ENCODE measurements around the gene CNTN5. TPM values are rescaled to one million over a fixed set of nuclear protein-coding genes. Genes with fewer than 3 reads are reported as not detected.
"Not testable (repeated sequence)": the region's sequence is repeated elsewhere in the genome, so short reads cannot be mapped to it uniquely, and the experiment has no call there.

CNTN5 gene
- total RNA-seq, 2 experiments from 2014 or later = not detected

DNA sequence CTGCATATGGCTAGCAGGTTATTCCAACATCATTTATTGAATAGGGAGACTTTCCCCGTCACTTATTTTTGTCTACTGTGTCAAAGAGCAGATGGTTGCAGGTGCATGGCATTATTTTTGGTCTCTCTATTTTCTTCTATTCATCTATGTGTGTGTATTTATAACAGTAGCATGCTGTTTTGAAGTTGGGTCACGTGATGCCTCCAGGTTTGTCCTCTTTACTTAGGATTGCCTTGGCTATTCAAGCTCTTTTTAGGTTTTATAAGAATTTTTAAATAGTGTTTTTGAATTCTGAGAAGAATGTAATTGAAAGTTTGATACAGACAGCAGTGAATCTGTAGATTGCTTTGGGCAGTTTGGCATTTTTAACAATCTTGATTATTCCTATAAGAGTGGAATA, 770.6 kb downstream of the CNTN5 start:
- H3K27ac Mint-ChIP-seq = no peak overlapping the region

DNA sequence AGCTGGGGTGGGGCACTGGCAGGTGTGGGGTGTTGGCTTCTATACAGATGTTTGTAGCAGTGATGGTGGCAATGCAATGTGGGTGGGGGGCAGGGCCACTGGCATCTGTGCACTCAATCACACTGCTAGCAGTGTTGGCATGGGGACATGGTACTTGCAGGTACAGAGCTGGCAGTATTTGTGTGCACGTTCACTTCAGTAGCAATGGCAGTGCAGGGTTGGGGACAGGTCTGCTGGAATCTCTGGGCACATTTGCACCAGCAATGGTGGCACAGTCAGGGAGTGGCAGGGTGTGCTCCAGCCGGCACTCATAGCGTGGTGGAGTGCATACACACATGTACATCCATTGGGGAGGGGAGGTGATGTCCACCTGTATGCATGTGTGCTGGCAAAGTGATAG, 775.2 kb downstream of the CNTN5 start:
- H3K9me3 Mint-ChIP-seq = peaks cover 19% of the 10 kb centered on the region
- POLR2A ChIA-PET = no interaction called here
- H3K4me3 Mint-ChIP-seq = no peak overlapping the region
- H3K27me3 Mint-ChIP-seq = no peaks in the 10 kb centered on the region
- H3K36me3 Mint-ChIP-seq = no peaks in the 10 kb centered on the region
- DNase-seq (no peak), ATAC-seq (ENCODE audit: low read depth) (no peak)
- no peaks in the 10 kb centered on the region for H3K4me1 Mint-ChIP-seq
- H3K27ac Mint-ChIP-seq = no peak overlapping the region

More for the DNA sequence above, 770.6 kb downstream of the CNTN5 start:
- Mint-ChIP-seq H3K9me3 (peaks cover 22% of the 10 kb centered on the region), H3K4me3 (no peak overlapping the region), H3K4me1 (no peaks in the 10 kb centered on the region), H3K36me3 (no peaks in the 10 kb centered on the region), H3K27me3 (no peaks in the 10 kb centered on the region)
- POLR2A ChIA-PET = no interaction called here
- no peak for DNase-seq
- ATAC-seq (ENCODE audit: low read depth) = no peak

DNA sequence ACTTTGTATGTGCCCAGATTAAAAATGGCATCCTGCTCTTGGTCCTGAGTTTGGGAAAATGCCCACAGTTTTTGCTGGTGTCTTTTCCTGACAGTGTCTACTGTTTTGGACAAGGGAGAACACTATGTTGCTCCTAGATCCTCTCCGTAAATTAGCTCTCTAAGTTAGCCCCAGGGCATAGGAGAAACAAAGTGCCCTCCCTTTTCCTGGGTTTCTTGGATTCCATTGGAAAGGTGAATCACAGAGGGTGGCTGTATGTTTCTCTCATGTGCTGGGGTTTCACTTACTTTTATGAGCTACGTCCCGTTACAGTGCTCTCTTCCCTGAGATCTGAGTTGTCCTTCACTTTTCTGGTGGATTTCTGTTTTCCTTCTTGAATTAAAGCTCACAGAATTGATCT, 782.8 kb downstream of the CNTN5 start:
- Mint-ChIP-seq H3K27me3 (no peaks in the 10 kb centered on the region), H3K4me1 (no peaks in the 10 kb centered on the region), H3K9me3 (peaks cover 5% of the 10 kb centered on the region), H3K27ac (no peak overlapping the region), H3K36me3 (no peaks in the 10 kb centered on the region), H3K4me3 (no peak overlapping the region)
- ATAC-seq (ENCODE audit: low read depth) = no peak
- no peak for DNase-seq
- POLR2A ChIA-PET = no interaction called here

DNA sequence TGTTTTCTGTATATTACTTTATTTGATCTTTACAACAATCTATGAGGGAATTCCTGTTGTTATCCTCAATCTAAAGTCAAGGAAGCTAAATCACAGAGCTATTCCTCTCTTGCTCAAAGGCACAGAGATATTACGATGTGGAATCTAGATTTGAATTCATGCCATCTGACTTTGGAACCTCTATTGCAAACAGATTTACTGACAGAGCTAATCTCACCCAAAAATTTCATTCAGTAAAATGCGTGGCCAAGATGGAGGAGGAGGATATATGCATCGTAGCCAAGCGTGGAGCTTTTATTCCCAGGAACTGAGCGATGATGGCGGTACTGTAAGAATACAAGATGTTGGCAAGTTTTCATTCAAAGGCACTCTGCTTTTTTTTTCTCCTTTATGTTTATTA, 791.8 kb downstream of the CNTN5 start:
- POLR2A ChIA-PET = no interaction called here
- Mint-ChIP-seq H3K4me3 (no peak overlapping the region), H3K9me3 (no peaks in the 10 kb centered on the region)

DNA sequence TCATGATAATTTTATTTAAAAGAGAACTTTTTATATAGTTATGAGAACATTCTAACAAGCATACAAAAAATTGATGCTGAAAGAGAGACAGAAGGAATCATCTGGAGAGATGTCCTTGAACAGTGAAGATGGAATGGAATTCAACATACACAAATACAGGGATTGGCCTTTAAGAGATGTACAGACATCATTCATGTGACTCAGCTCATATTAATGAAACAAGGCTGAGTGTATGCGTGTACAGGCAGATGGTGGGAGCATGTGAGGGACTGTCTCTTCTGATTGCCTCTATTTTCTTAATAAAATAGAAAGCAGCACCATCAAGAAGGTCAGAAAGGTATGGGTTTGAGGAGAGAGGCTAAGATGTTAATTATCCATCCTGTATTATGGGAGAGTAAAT, 793.3 kb downstream of the CNTN5 start:
- Mint-ChIP-seq H3K27ac (no peak overlapping the region), H3K4me3 (no peak overlapping the region), H3K27me3 (no peaks in the 10 kb centered on the region), H3K9me3 (no peaks in the 10 kb centered on the region), H3K36me3 (no peaks in the 10 kb centered on the region), H3K4me1 (no peaks in the 10 kb centered on the region)
- POLR2A ChIA-PET = no interaction called here
- no peak for ATAC-seq (ENCODE audit: low read depth)
- no peak for DNase-seq

More for the DNA sequence above, 791.8 kb downstream of the CNTN5 start:
- Mint-ChIP-seq H3K27me3 (no peaks in the 10 kb centered on the region), H3K36me3 (no peaks in the 10 kb centered on the region), H3K4me1 (no peaks in the 10 kb centered on the region), H3K27ac (no peak overlapping the region)
- ATAC-seq (ENCODE audit: low read depth) (no peak), DNase-seq (no peak)

DNA sequence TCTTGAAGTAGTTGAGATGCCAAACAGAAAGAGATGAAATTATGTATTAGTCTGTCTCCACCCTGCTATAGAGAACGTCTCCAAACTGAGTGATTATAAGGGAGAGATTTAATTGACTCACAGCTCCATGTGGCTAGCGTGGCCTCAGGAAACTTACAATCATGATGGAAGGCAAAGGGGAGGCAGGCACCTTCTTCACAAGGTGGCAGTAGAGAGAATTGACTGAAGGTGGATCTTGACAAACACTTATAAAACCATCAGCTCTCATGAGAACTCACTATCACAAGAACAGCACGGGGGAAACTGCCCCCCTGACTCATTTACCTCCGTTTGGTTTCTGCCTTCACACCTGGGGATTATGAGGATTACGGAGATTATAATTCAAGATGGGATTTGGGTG, 794.0 kb downstream of the CNTN5 start:
- no peak overlapping the region for H3K27ac Mint-ChIP-seq
- no peaks in the 10 kb centered on the region for H3K36me3 Mint-ChIP-seq
- no peaks in the 10 kb centered on the region for H3K4me1 Mint-ChIP-seq
- no peak for DNase-seq
- no peaks in the 10 kb centered on the region for H3K27me3 Mint-ChIP-seq
- no peak for ATAC-seq (ENCODE audit: low read depth)
- H3K4me3 Mint-ChIP-seq = no peak overlapping the region
- POLR2A ChIA-PET = no interaction called here
- no peaks in the 10 kb centered on the region for H3K9me3 Mint-ChIP-seq

DNA sequence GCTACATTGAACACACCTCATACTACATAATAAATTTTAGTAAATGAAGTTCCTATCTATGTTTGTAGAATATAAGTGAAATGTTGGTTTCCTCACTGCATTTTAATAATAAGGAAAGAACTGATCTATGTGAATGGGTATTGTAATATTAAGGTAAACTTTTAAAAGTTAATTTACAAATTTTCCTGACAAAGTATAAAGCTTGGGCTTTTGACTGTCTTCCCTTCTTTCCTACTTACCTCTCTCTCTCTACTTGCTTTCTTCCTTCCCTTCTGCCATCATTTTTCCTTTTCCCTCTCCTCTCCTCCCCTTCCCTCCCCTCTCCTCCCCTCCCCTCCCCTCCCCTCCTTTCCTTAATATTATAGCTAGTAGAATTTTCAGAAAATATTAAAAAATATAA, 798.2 kb downstream of the CNTN5 start:
- ATAC-seq (ENCODE audit: low read depth) = no peak

DNA sequence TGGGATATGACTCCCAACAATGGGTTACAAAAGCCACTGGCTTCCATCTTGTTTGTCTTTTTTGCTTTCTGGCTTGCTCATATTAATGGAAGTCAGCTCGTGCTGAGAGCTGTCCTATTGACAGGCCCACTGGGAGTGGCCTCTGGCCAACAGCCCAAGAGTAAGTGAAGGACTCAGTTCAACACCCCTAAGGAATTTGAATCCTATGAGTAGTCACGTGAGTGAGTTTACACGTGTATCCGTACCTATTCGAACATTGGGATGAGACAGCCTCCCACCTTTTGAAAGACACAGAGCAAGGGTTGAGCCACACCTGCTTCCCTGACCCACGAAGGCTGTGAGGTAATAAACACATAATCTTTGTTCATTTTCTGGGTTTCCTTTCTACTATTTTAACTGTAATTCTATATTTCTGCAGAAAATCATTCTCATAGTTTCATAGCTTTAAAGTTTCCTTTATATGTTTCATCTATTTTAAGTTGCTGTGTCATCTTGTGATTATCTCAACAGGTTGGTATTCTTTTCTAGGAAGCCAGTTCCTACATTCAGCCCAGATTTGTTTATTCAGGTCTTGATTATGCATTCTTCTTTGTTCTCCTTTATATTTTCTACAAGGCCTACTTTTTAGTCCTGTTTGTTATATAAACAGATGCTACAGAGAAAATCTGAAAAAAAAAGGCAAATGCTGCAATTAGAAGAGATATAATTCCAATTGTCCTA, 802.3 kb downstream of the CNTN5 start:
- Mint-ChIP-seq H3K4me1 (no peaks in the 10 kb centered on the region), H3K27me3 (no peaks in the 10 kb centered on the region), H3K36me3 (no peaks in the 10 kb centered on the region), H3K4me3 (no peak overlapping the region), H3K27ac (no peak overlapping the region), H3K9me3 (no peaks in the 10 kb centered on the region)
- POLR2A ChIA-PET = no interaction called here
- no peak for DNase-seq
- no peak for ATAC-seq (ENCODE audit: low read depth)

More for the DNA sequence above, 798.2 kb downstream of the CNTN5 start:
- H3K4me1 Mint-ChIP-seq = no peaks in the 10 kb centered on the region
- H3K9me3 Mint-ChIP-seq = no peaks in the 10 kb centered on the region
- POLR2A ChIA-PET = no interaction called here
- no peaks in the 10 kb centered on the region for H3K27me3 Mint-ChIP-seq
- H3K36me3 Mint-ChIP-seq = no peaks in the 10 kb centered on the region
- no peak overlapping the region for H3K27ac Mint-ChIP-seq
- no peak overlapping the region for H3K4me3 Mint-ChIP-seq
- no peak for DNase-seq

DNA sequence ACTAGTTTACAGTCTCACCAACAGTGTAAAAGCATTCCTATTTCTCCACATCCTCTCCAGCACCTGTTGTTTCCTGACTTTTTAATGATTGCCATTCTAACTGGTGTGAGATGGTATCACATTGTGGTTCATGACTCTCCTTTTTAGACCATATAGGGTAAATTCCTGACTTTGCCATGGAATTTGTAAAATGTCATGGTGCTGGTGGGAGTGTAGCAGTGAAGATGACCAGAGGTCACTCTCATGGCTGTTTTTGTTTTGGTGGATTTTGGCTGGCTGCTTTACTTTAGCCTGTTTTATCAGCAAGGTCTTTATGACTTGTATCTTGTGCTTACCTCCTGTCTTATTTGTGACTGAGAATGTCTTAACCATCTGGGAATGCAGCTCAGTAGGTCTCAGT, 816.0 kb downstream of the CNTN5 start:
- H3K9me3 Mint-ChIP-seq; ATAC-seq (ENCODE audit: low read depth); H3K4me3 Mint-ChIP-seq; H3K4me1 Mint-ChIP-seq; DNase-seq; POLR2A ChIA-PET; H3K36me3 Mint-ChIP-seq; H3K27ac Mint-ChIP-seq; H3K27me3 Mint-ChIP-seq: not testable (repeated sequence)

DNA sequence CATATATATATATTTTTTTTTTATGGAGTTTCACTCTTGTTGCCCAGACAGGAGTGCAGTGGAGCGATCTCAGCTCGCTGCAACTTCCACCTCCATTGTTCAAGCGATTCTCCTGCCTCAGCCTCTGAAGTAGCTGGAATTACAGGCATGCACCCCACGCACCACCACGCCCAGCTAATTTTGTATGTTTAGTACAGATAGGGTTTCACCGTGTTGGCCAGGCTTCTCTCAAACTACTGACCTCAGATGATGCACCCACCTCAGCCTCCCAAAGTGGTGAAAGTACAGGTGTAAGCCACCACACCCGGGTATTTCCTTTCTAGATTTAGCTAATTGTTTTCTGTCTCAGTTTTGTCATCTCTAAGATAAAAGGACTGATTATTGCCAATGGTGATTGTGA, 821.1 kb downstream of the CNTN5 start:
- no peak overlapping the region for H3K4me3 Mint-ChIP-seq
- H3K36me3 Mint-ChIP-seq = no peaks in the 10 kb centered on the region
- DNase-seq (no peak), ATAC-seq (ENCODE audit: low read depth) (no peak)
- POLR2A ChIA-PET = no interaction called here
- no peaks in the 10 kb centered on the region for H3K4me1 Mint-ChIP-seq
- no peak overlapping the region for H3K27ac Mint-ChIP-seq
- no peaks in the 10 kb centered on the region for H3K27me3 Mint-ChIP-seq
- H3K9me3 Mint-ChIP-seq = no peaks in the 10 kb centered on the region

DNA sequence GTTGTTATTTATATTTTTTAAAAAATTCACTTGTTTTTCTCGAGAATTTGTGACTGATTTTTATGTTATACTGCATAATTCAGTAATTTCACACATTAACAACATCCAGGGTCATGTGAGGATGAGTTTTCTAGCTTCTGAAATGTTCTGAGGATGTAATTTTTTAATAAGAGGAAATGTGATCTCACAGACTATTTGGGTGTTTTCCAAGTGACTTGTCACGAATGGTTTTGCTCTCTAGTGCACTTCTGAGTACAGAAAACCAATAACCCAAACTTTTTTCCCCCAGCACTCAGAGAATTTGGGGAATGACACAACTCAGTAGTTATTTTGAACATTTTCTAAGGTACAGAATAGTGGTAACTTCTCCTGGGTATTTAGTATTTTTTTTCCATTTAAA, 845.2 kb downstream of the CNTN5 start:
- no peaks in the 10 kb centered on the region for H3K27me3 Mint-ChIP-seq
- H3K4me1 Mint-ChIP-seq = no peaks in the 10 kb centered on the region
- H3K27ac Mint-ChIP-seq = no peak overlapping the region
- POLR2A ChIA-PET = no interaction called here
- DNase-seq (no peak), ATAC-seq (ENCODE audit: low read depth) (no peak)
- H3K4me3 Mint-ChIP-seq = no peak overlapping the region
- H3K36me3 Mint-ChIP-seq = no peaks in the 10 kb centered on the region
- peaks cover 8% of the 10 kb centered on the region for H3K9me3 Mint-ChIP-seq

DNA sequence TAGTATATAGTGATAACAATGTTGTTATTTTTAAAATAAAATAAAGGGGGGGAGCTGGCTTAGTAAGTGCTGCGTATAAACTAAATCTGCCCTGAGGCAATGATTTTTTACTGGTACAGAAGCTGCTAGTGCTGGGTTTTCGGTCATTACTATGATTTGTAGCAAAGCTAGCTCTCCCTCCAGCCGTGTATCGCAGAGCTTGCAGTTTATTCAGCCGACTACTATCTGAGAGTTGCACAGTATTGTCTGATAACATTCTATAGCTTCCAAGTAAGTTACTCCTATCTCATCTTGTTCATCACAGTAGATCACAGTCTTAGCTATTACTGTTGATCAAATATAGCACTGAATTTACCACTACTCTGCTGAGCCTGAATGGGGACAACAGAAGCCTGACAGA, 860.9 kb downstream of the CNTN5 start:
- Mint-ChIP-seq H3K27ac (no peak overlapping the region), H3K4me3 (no peak overlapping the region), H3K9me3 (peaks cover 2% of the 10 kb centered on the region), H3K36me3 (no peaks in the 10 kb centered on the region), H3K27me3 (no peaks in the 10 kb centered on the region), H3K4me1 (no peaks in the 10 kb centered on the region)
- POLR2A ChIA-PET = no interaction called here
- ATAC-seq (ENCODE audit: low read depth) = no peak
- no peak for DNase-seq

DNA sequence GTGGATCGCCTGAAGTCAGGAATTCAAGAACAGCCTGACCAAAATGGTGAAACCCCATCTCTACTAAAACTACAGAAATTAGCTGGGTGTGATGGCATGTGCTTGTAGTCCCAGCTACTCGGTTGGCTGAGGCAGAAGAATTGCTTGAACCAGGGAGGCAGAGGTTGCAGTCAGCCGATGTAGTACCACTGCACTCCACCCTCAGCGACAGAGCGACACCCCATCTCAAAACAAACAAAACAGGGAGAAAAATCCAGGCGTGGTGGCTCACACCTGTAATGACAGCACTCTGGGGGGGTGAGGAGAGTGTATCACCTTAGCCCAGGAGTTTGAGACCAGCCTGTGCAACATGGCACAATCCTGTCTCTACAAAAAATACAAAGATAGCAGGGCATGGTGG, 864.0 kb downstream of the CNTN5 start:
- DNase-seq (no peak), ATAC-seq (ENCODE audit: low read depth) (no peak)
- Mint-ChIP-seq H3K9me3 (no peaks in the 10 kb centered on the region), H3K4me3 (no peak overlapping the region), H3K4me1 (no peaks in the 10 kb centered on the region), H3K36me3 (no peaks in the 10 kb centered on the region), H3K27me3 (no peaks in the 10 kb centered on the region), H3K27ac (no peak overlapping the region)
- POLR2A ChIA-PET = no interaction called here

DNA sequence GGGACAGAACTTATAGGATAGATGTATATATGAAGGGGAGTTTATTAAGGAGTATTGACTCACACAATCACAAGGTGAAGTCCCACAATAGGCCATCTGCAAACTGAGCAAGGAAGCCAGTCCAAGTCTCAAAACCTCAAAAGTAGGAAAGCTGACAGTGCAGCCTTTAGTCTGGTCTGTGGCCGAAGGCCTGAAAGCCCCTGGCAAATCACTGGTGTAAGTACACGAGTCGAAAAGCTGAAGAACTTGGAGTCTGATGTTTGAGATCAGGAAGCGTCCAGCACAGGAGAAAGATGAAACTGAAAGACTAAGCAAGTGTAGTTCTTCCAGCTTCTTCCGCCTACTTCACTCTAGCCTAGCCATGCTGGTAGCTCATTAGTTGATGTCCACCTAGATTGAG, 866.7 kb downstream of the CNTN5 start:
- Mint-ChIP-seq H3K4me1 (no peaks in the 10 kb centered on the region), H3K4me3 (no peak overlapping the region)

DNA sequence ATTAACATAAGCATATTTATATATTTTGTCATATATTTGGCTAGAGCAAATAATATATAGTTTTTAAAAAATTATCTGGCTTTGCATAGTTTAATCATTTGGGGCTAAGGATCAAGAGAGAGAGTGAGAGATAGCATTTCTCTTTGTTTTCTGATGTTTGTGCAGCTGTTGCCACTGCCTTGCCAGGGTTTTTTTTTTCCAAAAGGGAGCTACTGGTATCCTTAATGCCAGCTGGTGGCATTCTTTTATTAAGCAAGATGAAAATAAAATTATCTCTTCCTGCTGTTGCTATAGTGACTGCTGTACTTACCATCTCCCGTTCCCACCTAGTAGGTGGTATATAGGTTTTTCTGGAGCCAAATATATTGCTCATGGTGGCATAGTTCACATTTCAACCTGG, 873.1 kb downstream of the CNTN5 start:
- Mint-ChIP-seq H3K27ac (no peak overlapping the region), H3K9me3 (peaks cover 15% of the 10 kb centered on the region), H3K27me3 (no peaks in the 10 kb centered on the region), H3K36me3 (no peaks in the 10 kb centered on the region), H3K4me1 (no peaks in the 10 kb centered on the region), H3K4me3 (no peak overlapping the region)
- POLR2A ChIA-PET = no interaction called here
- no peak for DNase-seq
- no peak for ATAC-seq (ENCODE audit: low read depth)

More for the DNA sequence above, 866.7 kb downstream of the CNTN5 start:
- POLR2A ChIA-PET = no interaction called here
- ATAC-seq (ENCODE audit: low read depth) = no peak
- Mint-ChIP-seq H3K36me3 (no peaks in the 10 kb centered on the region), H3K27me3 (no peaks in the 10 kb centered on the region), H3K27ac (no peak overlapping the region), H3K9me3 (peaks cover 3% of the 10 kb centered on the region)
- DNase-seq = no peak

Measured in activated naive CD8-positive, alpha-beta T cell treated with anti-CD3 and anti-CD28 coated beads, Interleukin-2, amount 10 ng/mL, durations not matched to agents 7 days and 5 days (primary cell).